ENCODE measurements around the gene MYO18B.
"Not testable (repeated sequence)": the region's sequence is repeated elsewhere in the genome, so short reads cannot be mapped to it uniquely, and the experiment has no call there.

MYO18B gene

GRCh38 chr22:25702571-25703167 lies 39.3 kb upstream of the MYO18B start:
- Mint-ChIP-seq H3K27ac (no peak overlapping the region), H3K36me3 (no peaks in the 10 kb centered on the region), H3K27me3 (no peaks in the 10 kb centered on the region), H3K4me3 (no peak overlapping the region), H3K4me1 (ENCODE audit: low read depth) (peaks cover 5% of the 10 kb centered on the region), H3K9me3 (ENCODE audit: low read depth) (no peaks in the 10 kb centered on the region)

DNA sequence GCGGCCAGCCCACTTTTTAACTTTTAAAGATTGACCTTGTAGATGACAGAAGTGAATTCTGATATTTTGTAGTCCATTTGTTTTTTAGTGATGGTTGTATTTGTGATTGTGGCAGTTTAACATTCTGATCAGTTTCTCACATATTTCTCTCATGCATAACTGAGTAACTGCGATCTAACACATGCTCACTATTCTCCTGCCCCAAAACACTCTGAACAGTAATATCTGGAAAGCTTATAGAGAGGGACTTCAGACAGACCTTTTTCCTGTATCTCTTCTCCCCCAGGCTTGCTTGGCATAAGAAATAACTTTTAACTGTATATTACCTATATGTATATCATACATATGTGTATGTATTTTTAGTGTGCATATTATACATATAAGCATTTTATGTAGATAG lies 37.3 kb upstream of the MYO18B start:
- Mint-ChIP-seq H3K27ac (no peak overlapping the region), H3K9me3 (ENCODE audit: low read depth) (no peaks in the 10 kb centered on the region), H3K36me3 (no peaks in the 10 kb centered on the region), H3K27me3 (no peaks in the 10 kb centered on the region), H3K4me3 (no peak overlapping the region), H3K4me1 (ENCODE audit: low read depth) (peaks cover 5% of the 10 kb centered on the region)

DNA sequence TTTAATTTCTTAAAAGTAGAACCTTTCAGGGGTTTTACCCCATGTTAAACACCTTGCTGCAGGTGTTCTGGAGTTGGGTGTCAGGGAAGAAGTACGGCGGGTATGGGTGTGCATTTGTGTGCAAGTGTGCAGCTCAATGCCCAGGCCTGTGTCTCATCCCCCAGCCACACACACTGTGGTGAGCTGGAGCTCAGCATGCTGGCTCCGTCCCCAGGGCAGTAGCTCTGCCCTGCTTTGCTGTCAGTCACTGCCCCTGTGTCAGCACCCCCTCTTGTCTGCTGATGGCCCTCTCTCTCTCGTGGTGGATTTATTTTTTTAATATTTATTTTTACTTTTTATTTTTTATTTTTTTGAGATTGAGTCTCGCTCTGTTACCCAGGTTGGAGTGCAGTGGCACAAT lies 35.8 kb upstream of the MYO18B start:
- Mint-ChIP-seq H3K27ac (no peak overlapping the region), H3K4me3 (no peak overlapping the region), H3K4me1 (ENCODE audit: low read depth) (peaks cover 5% of the 10 kb centered on the region), H3K36me3 (no peaks in the 10 kb centered on the region), H3K9me3 (ENCODE audit: low read depth) (no peaks in the 10 kb centered on the region), H3K27me3 (no peaks in the 10 kb centered on the region)

GRCh38 chr22:25708430-25708829 lies 33.6 kb upstream of the MYO18B start:
- not testable (repeated sequence) for H3K9me3 Mint-ChIP-seq (ENCODE audit: low read depth); H3K4me1 Mint-ChIP-seq (ENCODE audit: low read depth); H3K4me3 Mint-ChIP-seq; H3K27ac Mint-ChIP-seq; H3K36me3 Mint-ChIP-seq; H3K27me3 Mint-ChIP-seq

- no peak overlapping the region for H3K4me3 Mint-ChIP-seq
- no peaks in the 10 kb centered on the region for H3K4me1 Mint-ChIP-seq (ENCODE audit: low read depth)
- H3K27me3 Mint-ChIP-seq, result no peaks in the 10 kb centered on the region
- peaks cover 2% of the 10 kb centered on the region for H3K36me3 Mint-ChIP-seq
- H3K9me3 Mint-ChIP-seq (ENCODE audit: low read depth), result no peaks in the 10 kb centered on the region
- no peak overlapping the region for H3K27ac Mint-ChIP-seq
These were observed 32.2 kb upstream of the MYO18B start for GRCh38 chr22:25709758-25710157.

GRCh38 chr22:25710501-25710900 lies 31.5 kb upstream of the MYO18B start:
- Mint-ChIP-seq H3K27ac (no peak overlapping the region), H3K36me3 (peaks cover 2% of the 10 kb centered on the region)

GRCh38 chr22:25711491-25711890 lies 30.5 kb upstream of the MYO18B start:
- Mint-ChIP-seq H3K9me3 (ENCODE audit: low read depth) (no peaks in the 10 kb centered on the region), H3K4me3 (no peak overlapping the region), H3K27ac (no peak overlapping the region), H3K36me3 (peaks cover 2% of the 10 kb centered on the region), H3K4me1 (ENCODE audit: low read depth) (no peaks in the 10 kb centered on the region), H3K27me3 (no peaks in the 10 kb centered on the region)

More at GRCh38 chr22:25710501-25710900, 31.5 kb upstream of the MYO18B start:
- Mint-ChIP-seq H3K27me3 (no peaks in the 10 kb centered on the region), H3K4me3 (no peak overlapping the region), H3K4me1 (ENCODE audit: low read depth) (no peaks in the 10 kb centered on the region), H3K9me3 (ENCODE audit: low read depth) (no peaks in the 10 kb centered on the region)

- H3K4me1 Mint-ChIP-seq (ENCODE audit: low read depth), result no peaks in the 10 kb centered on the region
- H3K27me3 Mint-ChIP-seq, result no peaks in the 10 kb centered on the region
- peaks cover 2% of the 10 kb centered on the region for H3K36me3 Mint-ChIP-seq
- no peaks in the 10 kb centered on the region for H3K9me3 Mint-ChIP-seq (ENCODE audit: low read depth)
- no peak overlapping the region for H3K27ac Mint-ChIP-seq
- no peak overlapping the region for H3K4me3 Mint-ChIP-seq
These were observed 29.2 kb upstream of the MYO18B start for GRCh38 chr22:25712661-25713400.

- Mint-ChIP-seq H3K4me1 (ENCODE audit: low read depth) (no peaks in the 10 kb centered on the region), H3K36me3 (peaks cover 2% of the 10 kb centered on the region), H3K9me3 (ENCODE audit: low read depth) (no peaks in the 10 kb centered on the region), H3K4me3 (no peak overlapping the region), H3K27me3 (no peaks in the 10 kb centered on the region), H3K27ac (no peak overlapping the region)
These were observed 27.9 kb upstream of the MYO18B start for GRCh38 chr22:25714070-25714469.

GRCh38 chr22:25714739-25715138 lies 27.2 kb upstream of the MYO18B start:
- H3K27me3 Mint-ChIP-seq, result no peaks in the 10 kb centered on the region
- no peak overlapping the region for H3K4me3 Mint-ChIP-seq
- no peaks in the 10 kb centered on the region for H3K4me1 Mint-ChIP-seq (ENCODE audit: low read depth)

DNA sequence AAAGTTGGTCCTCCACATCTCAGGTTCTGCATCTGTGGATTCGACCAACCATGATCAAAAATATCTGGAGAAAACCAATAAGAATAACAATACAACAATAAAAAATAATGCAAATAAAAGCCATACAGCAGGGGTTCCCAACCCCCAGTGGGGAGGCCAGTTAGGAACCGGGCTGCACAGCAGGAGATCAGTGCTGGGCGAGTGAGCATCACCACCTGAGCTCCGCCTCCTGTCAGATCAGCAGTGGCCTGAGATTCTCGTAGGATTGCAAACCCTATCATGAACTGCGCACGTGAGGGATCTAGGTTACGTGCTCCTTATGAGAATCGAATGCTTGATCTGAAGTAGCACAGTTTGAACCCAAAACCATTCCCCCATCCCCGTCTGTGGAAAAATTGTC lies 25.4 kb upstream of the MYO18B start:
- Mint-ChIP-seq H3K27me3 (no peaks in the 10 kb centered on the region), H3K4me1 (ENCODE audit: low read depth) (no peaks in the 10 kb centered on the region), H3K4me3 (no peak overlapping the region), H3K9me3 (ENCODE audit: low read depth) (no peaks in the 10 kb centered on the region), H3K27ac (no peak overlapping the region), H3K36me3 (no peaks in the 10 kb centered on the region)

More at GRCh38 chr22:25714739-25715138, 27.2 kb upstream of the MYO18B start:
- no peaks in the 10 kb centered on the region for H3K9me3 Mint-ChIP-seq (ENCODE audit: low read depth)
- peaks cover 2% of the 10 kb centered on the region for H3K36me3 Mint-ChIP-seq
- H3K27ac Mint-ChIP-seq, result no peak overlapping the region

DNA sequence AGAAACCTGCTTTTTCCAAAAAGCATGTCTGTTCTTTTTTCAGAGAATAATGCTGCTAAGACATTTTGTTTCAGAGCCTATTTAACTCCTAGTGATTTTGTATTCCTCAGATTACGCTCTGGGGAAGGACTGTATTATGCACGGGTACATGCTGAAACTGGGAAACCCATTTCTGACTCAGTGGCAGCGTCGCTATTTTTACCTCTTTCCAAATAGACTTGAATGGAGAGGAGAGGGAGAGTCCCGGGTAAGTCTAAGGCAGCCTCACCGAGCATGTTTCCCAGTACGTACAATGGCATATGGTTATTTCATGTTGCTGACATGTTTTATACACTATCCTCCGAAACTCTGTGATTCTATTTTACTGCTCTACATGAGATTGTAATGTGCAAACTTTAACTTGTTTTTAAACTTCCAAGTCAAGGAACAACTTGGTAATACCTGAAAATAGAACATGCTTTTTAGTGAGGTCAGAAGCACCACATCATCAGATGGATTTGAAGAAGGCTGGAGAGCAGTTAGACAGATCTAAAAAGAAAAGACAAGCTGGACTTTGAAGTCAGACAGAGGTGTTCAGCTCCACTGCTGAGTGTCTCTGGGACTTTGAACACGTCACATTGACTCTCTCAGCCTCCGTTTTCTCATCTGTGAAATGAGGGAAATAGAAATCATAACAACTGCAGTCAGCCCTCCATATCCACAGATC lies 23.7 kb upstream of the MYO18B start:
- Mint-ChIP-seq H3K9me3 (ENCODE audit: low read depth) (no peaks in the 10 kb centered on the region), H3K27ac (no peak overlapping the region), H3K27me3 (no peaks in the 10 kb centered on the region), H3K4me1 (ENCODE audit: low read depth) (no peaks in the 10 kb centered on the region), H3K36me3 (no peaks in the 10 kb centered on the region), H3K4me3 (no peak overlapping the region)

GRCh38 chr22:25722223-25722622 lies 19.8 kb upstream of the MYO18B start:
- no peaks in the 10 kb centered on the region for H3K4me1 Mint-ChIP-seq (ENCODE audit: low read depth)
- H3K4me3 Mint-ChIP-seq, result no peak overlapping the region
- H3K36me3 Mint-ChIP-seq, result no peaks in the 10 kb centered on the region
- H3K27ac Mint-ChIP-seq, result no peak overlapping the region
- H3K9me3 Mint-ChIP-seq (ENCODE audit: low read depth), result no peaks in the 10 kb centered on the region
- H3K27me3 Mint-ChIP-seq, result no peaks in the 10 kb centered on the region

DNA sequence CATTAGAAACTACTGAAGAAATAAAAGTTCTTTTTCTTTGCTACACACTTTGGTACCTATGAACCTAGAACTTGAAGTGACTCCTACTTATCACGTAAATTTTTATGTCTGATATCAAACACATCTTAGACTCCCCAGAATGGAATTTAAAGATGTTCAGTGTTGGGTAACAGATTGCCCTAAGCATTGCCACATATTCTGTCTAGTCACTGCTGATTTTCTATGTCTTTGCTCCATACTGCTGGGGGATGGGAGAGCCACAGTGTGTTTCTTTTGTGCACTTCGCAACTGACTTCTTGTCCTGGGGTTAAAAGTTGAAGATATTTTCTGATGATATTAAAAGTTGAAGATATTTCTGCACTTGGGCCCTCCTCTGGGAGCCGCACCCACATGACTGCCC lies 19.4 kb upstream of the MYO18B start:
- H3K4me1 Mint-ChIP-seq (ENCODE audit: low read depth), result no peaks in the 10 kb centered on the region
- H3K9me3 Mint-ChIP-seq (ENCODE audit: low read depth), result no peaks in the 10 kb centered on the region
- H3K4me3 Mint-ChIP-seq, result no peak overlapping the region
- H3K27me3 Mint-ChIP-seq, result no peaks in the 10 kb centered on the region
- H3K27ac Mint-ChIP-seq, result no peak overlapping the region
- no peaks in the 10 kb centered on the region for H3K36me3 Mint-ChIP-seq

DNA sequence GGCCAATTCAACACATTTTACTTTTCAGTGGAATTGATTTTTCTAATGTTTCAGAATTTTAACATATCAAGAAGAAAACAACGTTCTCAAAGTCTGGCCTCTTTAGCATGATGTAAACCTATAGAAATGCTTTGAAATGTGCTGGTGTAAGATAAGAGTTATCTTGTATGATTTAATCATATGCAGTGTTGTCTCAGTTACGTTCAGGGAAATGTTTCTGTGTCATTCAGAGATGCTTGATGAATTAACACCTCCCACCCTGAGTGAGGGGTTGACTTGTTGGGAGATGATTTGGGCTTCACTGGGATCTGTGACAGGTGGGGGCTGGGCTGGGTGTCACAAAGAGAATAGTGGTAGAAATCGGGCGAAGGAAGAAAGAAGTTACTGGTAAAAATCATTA lies 15.7 kb upstream of the MYO18B start:
- no peaks in the 10 kb centered on the region for H3K9me3 Mint-ChIP-seq (ENCODE audit: low read depth)
- H3K27me3 Mint-ChIP-seq, result no peaks in the 10 kb centered on the region
- H3K27ac Mint-ChIP-seq, result no peak overlapping the region
- no peaks in the 10 kb centered on the region for H3K36me3 Mint-ChIP-seq
- H3K4me1 Mint-ChIP-seq (ENCODE audit: low read depth), result no peaks in the 10 kb centered on the region
- H3K4me3 Mint-ChIP-seq, result no peak overlapping the region

All from activated naive CD8-positive, alpha-beta T cell (primary cell).